GM13977 (cell line): ENCODE data around the gene SESN1.
"Not testable (repeated sequence)": the region's sequence is repeated elsewhere in the genome, so short reads cannot be mapped to it uniquely, and the experiment has no call there.

Experiments used
- DNase-seq: peaks from one replicate; pipeline ENCODE4 v3.0.0; 2012; ENCODE audit warnings: low spot score
- in situ Hi-C: fragments of 300-500 bp; cut with MboI; formaldehyde crosslinking; loops from one replicate; pipeline ENCODE4 v1.12.0; 2022; ENCODE audit warnings: low sequenced_read_pairs, low pct_unique_long_range_greater_than_20kb, mixed read lengths, inconsistent platforms; ENCODE audit not compliant: unreplicated experiment
- TF ChIP-seq, protein P1 (sequence below): IDR thresholded peaks from 2 replicates; pipeline ENCODE4 v1.5.1; 2012; ENCODE audit warnings: mild to moderate bottlenecking, control low read depth; ENCODE audit not compliant: insufficient read depth; ENCODE audit errors: extremely low read depth, missing control alignments

Gene SESN1

GRCh38 chr6:109094416-109095035 is at the start of gene SESN1:
Gene SESN1 (minus strand): TSS chr6:109094846. CDS start chr6:109094073, 773 bp downstream.
- TF ChIP-seq, protein P1, sequence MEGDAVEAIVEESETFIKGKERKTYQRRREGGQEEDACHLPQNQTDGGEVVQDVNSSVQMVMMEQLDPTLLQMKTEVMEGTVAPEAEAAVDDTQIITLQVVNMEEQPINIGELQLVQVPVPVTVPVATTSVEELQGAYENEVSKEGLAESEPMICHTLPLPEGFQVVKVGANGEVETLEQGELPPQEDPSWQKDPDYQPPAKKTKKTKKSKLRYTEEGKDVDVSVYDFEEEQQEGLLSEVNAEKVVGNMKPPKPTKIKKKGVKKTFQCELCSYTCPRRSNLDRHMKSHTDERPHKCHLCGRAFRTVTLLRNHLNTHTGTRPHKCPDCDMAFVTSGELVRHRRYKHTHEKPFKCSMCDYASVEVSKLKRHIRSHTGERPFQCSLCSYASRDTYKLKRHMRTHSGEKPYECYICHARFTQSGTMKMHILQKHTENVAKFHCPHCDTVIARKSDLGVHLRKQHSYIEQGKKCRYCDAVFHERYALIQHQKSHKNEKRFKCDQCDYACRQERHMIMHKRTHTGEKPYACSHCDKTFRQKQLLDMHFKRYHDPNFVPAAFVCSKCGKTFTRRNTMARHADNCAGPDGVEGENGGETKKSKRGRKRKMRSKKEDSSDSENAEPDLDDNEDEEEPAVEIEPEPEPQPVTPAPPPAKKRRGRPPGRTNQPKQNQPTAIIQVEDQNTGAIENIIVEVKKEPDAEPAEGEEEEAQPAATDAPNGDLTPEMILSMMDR, result peak; percentile 21
- peak; percentile 94 for DNase-seq
- in situ Hi-C loops, result no loop called here

DNA sequence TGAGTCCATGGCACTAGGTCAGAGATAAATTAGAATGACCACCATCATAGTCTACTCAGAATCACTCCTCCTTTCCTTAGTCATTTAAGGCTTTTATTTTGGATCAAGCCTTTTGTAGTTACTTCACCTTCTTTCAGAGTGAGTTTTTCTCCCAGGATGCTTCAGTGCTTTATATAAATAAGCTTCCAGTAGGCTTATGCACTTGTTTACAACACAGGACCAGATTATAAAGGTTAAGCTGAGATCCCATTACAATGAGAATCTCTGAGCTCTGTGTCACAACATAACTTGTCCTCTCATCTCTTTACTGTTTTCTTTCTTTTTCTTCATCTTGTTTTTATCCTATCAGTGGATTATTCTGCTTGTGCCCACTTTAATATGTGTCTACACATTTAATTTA is 48.5 kb upstream of the SESN1 start:
- in situ Hi-C loops, result no loop called here

DNA sequence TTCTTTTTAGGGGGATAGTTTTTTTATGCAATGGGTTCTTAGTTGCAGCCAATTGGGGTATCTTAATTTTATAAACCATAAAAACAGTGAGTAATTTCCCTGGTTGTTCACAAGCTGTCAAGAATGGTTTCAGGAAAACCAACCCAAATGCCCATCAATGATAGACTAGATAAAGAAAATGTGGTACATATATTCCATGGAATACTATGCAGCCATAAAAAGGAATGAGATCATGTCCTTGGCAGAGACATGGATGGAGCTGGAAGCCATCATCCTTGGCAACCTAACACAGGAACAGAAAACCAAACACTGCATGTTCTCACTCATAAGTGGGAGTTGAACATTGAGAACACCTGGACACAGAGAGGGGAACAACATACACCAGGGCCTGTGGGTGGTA is 47.4 kb upstream of the SESN1 start:
- in situ Hi-C loops, result not testable (repeated sequence)

More for the DNA sequence above, 48.5 kb upstream of the SESN1 start:
- DNase-seq, result no peak
- TF ChIP-seq, protein P1, result no peak

GRCh38 chr6:109139109-109139508 is 44.5 kb upstream of the SESN1 start:
- in situ Hi-C loops, result no loop called here

More for the DNA sequence above, 47.4 kb upstream of the SESN1 start:
- not testable (repeated sequence) for DNase-seq

GRCh38 chr6:109136530-109136929 is 41.9 kb upstream of the SESN1 start:
- in situ Hi-C loops, DNase-seq: not testable (repeated sequence)

More at GRCh38 chr6:109139109-109139508, 44.5 kb upstream of the SESN1 start:
- TF ChIP-seq, protein P1, result no peak
- DNase-seq, result no peak

DNA sequence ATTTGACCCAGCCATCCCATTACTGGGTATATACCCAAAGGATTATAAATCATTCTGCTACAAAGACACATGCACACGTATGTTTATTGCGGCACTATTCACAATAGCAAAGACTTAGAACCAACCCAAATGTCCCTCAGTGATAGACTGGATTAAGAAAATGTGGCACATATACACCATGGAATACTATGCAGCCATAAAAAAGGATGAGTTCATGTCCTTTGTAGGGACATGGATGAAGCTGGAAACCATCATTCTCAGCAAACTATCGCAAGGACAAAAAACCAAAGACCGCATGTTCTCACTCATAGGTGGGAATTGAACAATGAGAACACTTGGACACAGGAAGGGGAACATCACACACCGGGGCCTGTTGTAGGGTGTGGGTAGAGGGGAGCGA is 41.4 kb upstream of the SESN1 start:
- in situ Hi-C loops, DNase-seq: not testable (repeated sequence)

DNA sequence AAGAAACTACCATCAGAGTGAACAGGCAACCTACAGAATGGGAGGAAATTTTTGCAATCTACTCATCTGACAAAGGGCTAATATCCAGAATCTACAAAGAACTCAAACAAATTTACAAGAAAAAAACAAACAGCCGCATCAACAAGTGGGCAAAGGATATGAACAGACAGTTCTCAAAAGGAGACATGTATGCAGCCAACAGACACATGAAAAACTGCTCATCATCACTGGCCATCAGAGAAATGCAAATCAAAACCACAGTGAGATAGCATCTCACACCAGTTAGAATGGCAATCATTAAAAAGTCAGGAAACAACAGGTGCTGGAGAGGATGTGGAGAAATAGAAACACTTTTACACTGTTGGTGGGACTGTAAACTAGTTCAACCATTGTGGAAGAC is 41.0 kb upstream of the SESN1 start:
- in situ Hi-C loops, DNase-seq: not testable (repeated sequence)

DNA sequence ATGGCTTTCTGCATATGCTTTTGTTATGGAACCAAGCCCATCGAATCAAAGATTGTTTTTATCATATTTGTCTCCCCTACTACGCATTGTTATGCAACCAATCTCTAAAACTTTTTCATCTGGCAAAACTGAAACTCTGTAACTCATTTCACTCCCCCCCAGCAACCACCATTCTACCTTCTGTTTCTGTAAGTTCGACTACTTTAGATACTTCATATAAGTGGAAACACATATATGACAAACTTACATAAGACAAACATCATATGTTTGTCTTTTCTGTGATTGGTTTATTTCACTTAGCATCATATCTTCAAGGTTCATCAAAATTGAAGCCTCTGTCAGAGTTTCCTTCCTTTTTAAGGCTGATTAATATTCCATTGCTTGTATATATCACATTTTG is 35.4 kb upstream of the SESN1 start:
- TF ChIP-seq, protein P1, result no peak
- no peak for DNase-seq
- in situ Hi-C loops, result no loop called here

DNA sequence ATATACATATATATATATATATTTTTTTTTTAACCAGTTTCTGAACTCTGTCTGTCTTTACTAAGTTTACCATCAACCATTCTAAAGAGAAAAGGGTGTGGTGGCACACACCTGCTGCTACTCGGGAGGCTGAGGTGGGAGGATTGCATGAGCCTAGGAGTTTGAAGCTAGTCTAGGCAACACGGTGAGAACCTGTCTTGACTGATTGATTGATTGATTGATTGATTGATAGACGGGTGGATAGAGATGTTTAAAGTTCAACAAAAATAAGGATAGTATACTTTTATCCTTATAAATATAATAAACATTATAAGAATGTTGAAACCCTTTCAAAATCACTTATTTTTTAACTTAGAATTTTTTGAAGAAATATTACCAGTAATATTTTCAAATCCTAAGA is 30.9 kb upstream of the SESN1 start:
- in situ Hi-C loops, result no loop called here
- no peak for DNase-seq
- TF ChIP-seq, protein P1, result no peak
